ENCODE results near the gene MAFF. TPM values are rescaled to one million over a fixed set of nuclear protein-coding genes. Genes with fewer than 3 reads are reported as not detected.

The MAFF gene
- total and polyA plus RNA-seq, 2 donors from 2014 or later: 2.2 to 23.4 TPM

DNA sequence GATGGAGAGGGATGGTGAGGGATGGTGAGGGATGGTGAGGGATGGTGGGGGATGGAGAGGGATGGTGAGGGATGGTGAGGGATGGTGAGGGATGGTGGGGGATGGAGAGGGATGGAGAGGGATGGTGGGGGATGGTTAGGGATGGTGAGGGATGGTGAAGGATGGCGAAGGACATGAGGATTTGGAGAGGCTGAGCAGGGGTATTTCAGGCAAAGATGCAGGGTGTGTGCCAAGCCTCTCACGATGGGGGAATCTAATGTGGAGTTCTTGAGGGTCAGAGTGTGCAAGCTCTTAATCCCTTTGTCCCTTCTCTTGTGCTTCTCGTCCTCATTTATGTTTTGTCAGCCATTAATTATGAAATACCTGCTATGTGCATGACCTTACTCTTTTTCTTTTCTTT, 12.7 kb upstream of the MAFF start:
- Histone ChIP-seq H3K4me1 (ENCODE audit: control insufficient read depth in 2 of 3, insufficient read depth in 2 of 3, low read depth in 1 of 3, low read length in 3 of 3) (peaks cover 0 to 2% (median 0%) of the 10 kb centered on the region in 3 donors), H3K9me3 (ENCODE audit: control insufficient read depth in 2 of 3, insufficient read depth in 1 of 3, low read length in 3 of 3) (no peaks in the 10 kb centered on the region), H3K9ac (ENCODE audit: low read length in 3 of 3) (no peak overlapping the region), H3K4me3 (ENCODE audit: low read length in 3 of 3) (no peak overlapping the region), H3K36me3 (ENCODE audit: control insufficient read depth in 2 of 3, insufficient read depth in 3 of 3, low read length in 3 of 3) (no peaks in the 10 kb centered on the region), H3K27ac (ENCODE audit: low read depth in 2 of 2, low read length in 2 of 2) (no peak overlapping the region), H3K27me3 (ENCODE audit: control insufficient read depth, insufficient read depth, low read length) (no peaks in the 10 kb centered on the region)
- DNase-seq (no peak), FAIRE-seq (no peak)
- intact Hi-C loops (cut with DNase I): no loop called here
- TF ChIP-seq, protein P1, sequence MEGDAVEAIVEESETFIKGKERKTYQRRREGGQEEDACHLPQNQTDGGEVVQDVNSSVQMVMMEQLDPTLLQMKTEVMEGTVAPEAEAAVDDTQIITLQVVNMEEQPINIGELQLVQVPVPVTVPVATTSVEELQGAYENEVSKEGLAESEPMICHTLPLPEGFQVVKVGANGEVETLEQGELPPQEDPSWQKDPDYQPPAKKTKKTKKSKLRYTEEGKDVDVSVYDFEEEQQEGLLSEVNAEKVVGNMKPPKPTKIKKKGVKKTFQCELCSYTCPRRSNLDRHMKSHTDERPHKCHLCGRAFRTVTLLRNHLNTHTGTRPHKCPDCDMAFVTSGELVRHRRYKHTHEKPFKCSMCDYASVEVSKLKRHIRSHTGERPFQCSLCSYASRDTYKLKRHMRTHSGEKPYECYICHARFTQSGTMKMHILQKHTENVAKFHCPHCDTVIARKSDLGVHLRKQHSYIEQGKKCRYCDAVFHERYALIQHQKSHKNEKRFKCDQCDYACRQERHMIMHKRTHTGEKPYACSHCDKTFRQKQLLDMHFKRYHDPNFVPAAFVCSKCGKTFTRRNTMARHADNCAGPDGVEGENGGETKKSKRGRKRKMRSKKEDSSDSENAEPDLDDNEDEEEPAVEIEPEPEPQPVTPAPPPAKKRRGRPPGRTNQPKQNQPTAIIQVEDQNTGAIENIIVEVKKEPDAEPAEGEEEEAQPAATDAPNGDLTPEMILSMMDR (IDR thresholded peaks at IDR 0.05; ENCODE audit: borderline replicate concordance, extremely low read depth, insufficient read depth): no peak

DNA sequence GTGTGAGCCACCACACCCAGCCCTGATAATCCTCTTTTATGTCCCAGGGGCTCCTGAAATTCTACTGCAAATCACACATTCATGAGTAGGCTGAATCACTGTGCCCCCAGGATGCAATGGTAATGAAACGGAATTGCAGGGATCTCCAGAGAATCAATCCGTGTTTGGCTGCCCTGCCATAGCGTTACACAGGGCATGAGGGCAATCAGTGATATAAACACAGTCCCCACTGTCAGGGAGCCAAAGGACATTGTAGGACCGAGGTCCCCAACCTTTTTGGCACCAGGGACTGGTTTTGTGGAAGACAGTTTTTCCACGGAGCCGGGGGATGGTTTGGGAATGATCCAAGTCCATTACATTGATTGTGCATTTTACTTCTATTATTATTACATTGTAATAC, 11.2 kb upstream of the MAFF start:
- no peak overlapping the region for H3K4me3 ChIP-seq (ENCODE audit: low read length in 3 of 3)
- H3K4me1 ChIP-seq (ENCODE audit: control insufficient read depth in 2 of 3, insufficient read depth in 2 of 3, low read depth in 1 of 3, low read length in 3 of 3): peaks cover 0 to 4% (median 2%) of the 10 kb centered on the region in 3 donors
- no peak overlapping the region for H3K27ac ChIP-seq (ENCODE audit: low read depth in 2 of 2, low read length in 2 of 2)
- TF ChIP-seq, protein P1 (IDR thresholded peaks at IDR 0.05; ENCODE audit: borderline replicate concordance, extremely low read depth, insufficient read depth): no peak
- no peak overlapping the region for H3K9ac ChIP-seq (ENCODE audit: low read length in 3 of 3)
- DNase-seq (no peak), FAIRE-seq (no peak)
- no peaks in the 10 kb centered on the region for H3K27me3 ChIP-seq (ENCODE audit: control insufficient read depth, insufficient read depth, low read length)
- intact Hi-C loops (cut with DNase I): no loop called here
- no peaks in the 10 kb centered on the region for H3K36me3 ChIP-seq (ENCODE audit: control insufficient read depth in 2 of 3, insufficient read depth in 3 of 3, low read length in 3 of 3)
- H3K9me3 ChIP-seq (ENCODE audit: control insufficient read depth in 2 of 3, insufficient read depth in 1 of 3, low read length in 3 of 3): no peaks in the 10 kb centered on the region

DNA sequence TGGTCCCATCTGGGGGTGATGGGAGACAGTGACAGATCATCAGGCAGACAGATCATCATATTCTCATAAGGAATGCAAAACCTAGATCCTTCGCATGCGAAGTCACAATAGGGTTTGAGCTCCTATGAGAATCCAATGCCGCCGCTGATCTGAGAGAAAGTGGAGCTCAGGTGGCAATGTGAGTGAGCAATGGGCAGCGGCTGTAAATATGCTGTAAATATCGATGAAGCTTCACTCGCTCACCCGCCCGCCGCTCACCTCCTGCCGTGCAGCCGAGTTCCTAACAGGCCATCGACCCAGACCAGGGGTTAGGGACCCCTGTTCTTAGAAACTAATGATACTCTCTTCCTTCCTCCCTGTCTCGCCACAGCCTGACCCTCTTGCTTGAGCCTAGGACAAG, 10.7 kb upstream of the MAFF start:
- FAIRE-seq (no peak), DNase-seq (no peak)
- TF ChIP-seq, protein P1 (IDR thresholded peaks at IDR 0.05; ENCODE audit: borderline replicate concordance, extremely low read depth, insufficient read depth): no peak
- Histone ChIP-seq H3K36me3 (ENCODE audit: control insufficient read depth in 2 of 3, insufficient read depth in 3 of 3, low read length in 3 of 3) (no peaks in the 10 kb centered on the region), H3K9me3 (ENCODE audit: control insufficient read depth in 2 of 3, insufficient read depth in 1 of 3, low read length in 3 of 3) (no peaks in the 10 kb centered on the region), H3K27me3 (ENCODE audit: control insufficient read depth, insufficient read depth, low read length) (no peaks in the 10 kb centered on the region), H3K9ac (ENCODE audit: low read length in 3 of 3) (no peak overlapping the region), H3K27ac (ENCODE audit: low read depth in 2 of 2, low read length in 2 of 2) (no peak overlapping the region), H3K4me1 (ENCODE audit: control insufficient read depth in 2 of 3, insufficient read depth in 2 of 3, low read depth in 1 of 3, low read length in 3 of 3) (peaks cover 0 to 4% (median 2%) of the 10 kb centered on the region in 3 donors), H3K4me3 (ENCODE audit: low read length in 3 of 3) (no peak overlapping the region)
- intact Hi-C loops (cut with DNase I): no loop called here

Data from kidney (tissue), 14 donors.